H9 (cell line): ENCODE measurements around the gene CHDH. TPM values are rescaled to one million over a fixed set of nuclear protein-coding genes. Genes with fewer than 3 reads are reported as not detected.

Experiments
- DNase-seq: peaks from one replicate; pipeline ENCODE4 v3.0.0-alpha.2; 2017
- H2AFZ ChIP-seq: one replicate; pipeline ENCODE4 v1.6.1; 2013; ENCODE audit warnings: mild to moderate bottlenecking, low read length, control low read depth, moderate library complexity
- H2AK5ac ChIP-seq: 2 replicates; pipeline ENCODE4 v1.6.1; 2013; ENCODE audit warnings: low read length, control low read depth, mixed read lengths; ENCODE audit not compliant: insufficient read length
- H2BK120ac ChIP-seq: one replicate; pipeline ENCODE4 v1.6.1; 2013; ENCODE audit warnings: low read depth, mild to moderate bottlenecking, low read length, control low read depth, inconsistent platforms; ENCODE audit not compliant: poor library complexity, severe bottlenecking
- H2BK12ac ChIP-seq: 2 replicates; pipeline ENCODE4 v1.6.1; 2013; ENCODE audit warnings: low read length, control low read depth, mixed read lengths, low read depth; ENCODE audit not compliant: insufficient read length
- H2BK15ac ChIP-seq: 2 replicates; pipeline ENCODE4 v1.6.1; 2013; ENCODE audit warnings: low read depth, low read length, control low read depth
- H2BK20ac ChIP-seq: one replicate; pipeline ENCODE4 v1.6.1; 2013; ENCODE audit warnings: low read depth, mild to moderate bottlenecking, low read length, control low read depth, inconsistent platforms; ENCODE audit not compliant: poor library complexity, severe bottlenecking
- H2BK5ac ChIP-seq: 2 replicates; pipeline ENCODE4 v1.6.1; 2013; ENCODE audit warnings: low read length, control low read depth, mixed read lengths; ENCODE audit not compliant: insufficient read length
- H3K14ac ChIP-seq: 2 replicates; pipeline ENCODE4 v1.6.1; 2013; ENCODE audit warnings: low read length, control low read depth; ENCODE audit not compliant: insufficient read depth
- H3K18ac ChIP-seq: 2 replicates; pipeline ENCODE4 v1.6.1; 2013; ENCODE audit warnings: low read depth, mild to moderate bottlenecking, mixed read lengths, low read length, control low read depth; ENCODE audit not compliant: insufficient read length
- H3K23ac ChIP-seq: 2 replicates; pipeline ENCODE4 v1.6.1; 2013; ENCODE audit warnings: low read length, control low read depth, mixed read lengths, low read depth; ENCODE audit not compliant: insufficient read length
- H3K23me2 ChIP-seq: 2 replicates; pipeline ENCODE4 v1.6.1; 2013; ENCODE audit warnings: low read depth, mild to moderate bottlenecking, mixed read lengths, low read length, control low read depth; ENCODE audit not compliant: insufficient read length, poor library complexity, severe bottlenecking
- H3K27ac ChIP-seq: 2 replicates; pipeline ENCODE4 v1.5.1; 2013; ENCODE audit warnings: low read length, control low read depth, mixed read lengths, low read depth; ENCODE audit not compliant: insufficient read length
- H3K27me3 ChIP-seq: 2 replicates; pipeline ENCODE4 v1.6.1; 2013; ENCODE audit warnings: low read length, control low read depth, inconsistent platforms; ENCODE audit not compliant: insufficient read depth
- H3K4ac ChIP-seq: 2 replicates; pipeline ENCODE4 v1.6.1; 2013; ENCODE audit warnings: low read depth, mild to moderate bottlenecking, control low read depth, inconsistent platforms, low read length, moderate library complexity
- H3K4me1 ChIP-seq: 2 replicates; pipeline ENCODE4 v1.6.1; 2013; ENCODE audit warnings: low read length, control low read depth, inconsistent platforms; ENCODE audit not compliant: insufficient read depth
- H3K4me2 ChIP-seq: 2 replicates; pipeline ENCODE4 v1.6.1; 2013; ENCODE audit warnings: low read length, control low read depth, mixed read lengths; ENCODE audit not compliant: insufficient read length, insufficient read depth
- H3K56ac ChIP-seq: 2 replicates; pipeline ENCODE4 v1.6.1; 2013; ENCODE audit warnings: low read depth, mild to moderate bottlenecking, mixed read lengths, low read length, control low read depth; ENCODE audit not compliant: insufficient read length
- H3K79me1 ChIP-seq: 2 replicates; pipeline ENCODE4 v1.6.1; 2013; ENCODE audit warnings: low read depth, mild to moderate bottlenecking, moderate library complexity, low read length, control low read depth, inconsistent platforms; ENCODE audit not compliant: insufficient read depth, poor library complexity, severe bottlenecking
- H3K79me2 ChIP-seq: 2 replicates; pipeline ENCODE4 v1.6.1; 2013; ENCODE audit warnings: low read length, control low read depth, inconsistent platforms; ENCODE audit not compliant: insufficient read depth
- H3K9ac ChIP-seq: 2 replicates; pipeline ENCODE4 v1.6.1; 2013; ENCODE audit warnings: low read length, control low read depth, mixed read lengths; ENCODE audit not compliant: insufficient read length; ENCODE audit errors: extremely low read depth
- H3K9me3 ChIP-seq: one replicate; pipeline ENCODE4 v1.6.1; 2013; ENCODE audit warnings: low read depth, low read length, inconsistent platforms; ENCODE audit not compliant: control insufficient read depth
- H3T11ph ChIP-seq: one replicate; pipeline ENCODE4 v1.6.1; 2013; ENCODE audit warnings: mild to moderate bottlenecking, low read length, control low read depth, inconsistent platforms
- H4K20me1 ChIP-seq: one replicate; pipeline ENCODE4 v1.6.1; 2013; ENCODE audit not compliant: control insufficient read depth, insufficient read length, insufficient read depth
- H4K5ac ChIP-seq: 2 replicates; pipeline ENCODE4 v1.6.1; 2013; ENCODE audit warnings: low read depth, mild to moderate bottlenecking, mixed read lengths, low read length, control low read depth; ENCODE audit not compliant: insufficient read length
- H4K8ac ChIP-seq: replicated peaks from 2 replicates; pipeline ENCODE4 v1.6.1; 2013; ENCODE audit warnings: low read length, control low read depth, mixed read lengths, low read depth; ENCODE audit not compliant: insufficient read length
- H4K91ac ChIP-seq: 2 replicates; pipeline ENCODE4 v1.6.1; 2013; ENCODE audit warnings: low read depth, mild to moderate bottlenecking, moderate library complexity, mixed read lengths, low read length, control low read depth; ENCODE audit not compliant: insufficient read length
- H3K27ac Mint-ChIP-seq, 3 experiments: 2 replicates in 2 of 3; 3 replicates in 1 of 3; pipeline ENCODE4 v1.8.0; 2020 to 2021; ENCODE audit warnings: mixed read lengths in 3 of 3, mild to moderate bottlenecking in 1 of 3, moderate library complexity in 1 of 3
- H3K27me3 Mint-ChIP-seq: 2 replicates; pipeline ENCODE4 v1.8.0; 2021; ENCODE audit warnings: low read depth, mild to moderate bottlenecking, moderate library complexity, mixed read lengths
- H3K36me3 Mint-ChIP-seq, 3 experiments: 2 replicates in 2 of 3; 3 replicates in 1 of 3; pipeline ENCODE4 v1.8.0; 2020 to 2021; ENCODE audit warnings: low read depth in 3 of 3, mixed read lengths in 3 of 3; ENCODE audit not compliant: insufficient read depth in 1 of 3
- H3K4me1 Mint-ChIP-seq, 2 experiments: 2 replicates each; pipeline ENCODE4 v1.8.0; 2020; ENCODE audit warnings: mixed read lengths in 2 of 2
- H3K4me3 Mint-ChIP-seq, 2 experiments: 2 replicates in 1 of 2; 3 replicates in 1 of 2; pipeline ENCODE4 v1.8.0; 2020 to 2021; ENCODE audit warnings: mild to moderate bottlenecking in 2 of 2, mixed read lengths in 2 of 2, moderate library complexity in 1 of 2
- H3K9me3 Mint-ChIP-seq, 2 experiments: 2 replicates in 1 of 2; 3 replicates in 1 of 2; pipeline ENCODE4 v1.8.0; 2020; ENCODE audit warnings: mild to moderate bottlenecking in 2 of 2, mixed read lengths in 2 of 2, moderate library complexity in 1 of 2
- CTCF ChIP-seq: fragments of 200-600 bp; sonication (generic); conservative IDR thresholded peaks from 3 replicates; pipeline ENCODE4 v1.8.0; 2021; ENCODE audit warnings: antibody characterized with exemption, mild to moderate bottlenecking
- WGBS: extraction: QIAGEN DNeasy Blood & Tissue Kit; methylation state at CpG from one replicate; pipeline ENCODE4 v1.1.7; 2013; ENCODE audit warnings: missing lambda C conversion rate, low lambda C conversion rate, mixed read lengths; ENCODE audit not compliant: insufficient read length; ENCODE audit errors: extremely low coverage; 5-methylcytosine and 5-hydroxymethylcytosine counted together
- total RNA-seq: library from RNA; stranded (reverse); gene quantifications from 2 replicates; pipeline ENCODE4 v1.2.1, GENCODE V29; 2021

The CHDH gene
- total RNA-seq, 1 experiment from 2014 or later, result 11.0 TPM

- H3K23ac ChIP-seq, result no peak overlapping the region
- no peak for TF ChIP-seq CTCF
- no peak overlapping the region for H3T11ph ChIP-seq
- H3K4me1 Mint-ChIP-seq, result peaks cover 10 to 12% of the 10 kb centered on the region in 2 experiments
- no peak overlapping the region for H2BK15ac ChIP-seq
- H3K4ac ChIP-seq, result no peak overlapping the region
- no peaks in the 10 kb centered on the region; the same call in 1 of the 2 replicates for H3K27me3 Mint-ChIP-seq
- H4K91ac ChIP-seq, result no peak overlapping the region
- no peak overlapping the region for H2BK120ac ChIP-seq
- no peaks in the 10 kb centered on the region for H3K9me3 ChIP-seq
- no peak overlapping the region for H3K56ac ChIP-seq
- H4K8ac ChIP-seq, result no peak overlapping the region
- no peak for DNase-seq
- WGBS, result no CpG with 5 or more reads among the region's 8 CpGs
- H3K27ac Mint-ChIP-seq, result no peak overlapping the region
- no peak overlapping the region for H2BK5ac ChIP-seq
- H3K18ac ChIP-seq, result no peak overlapping the region
- H3K9ac ChIP-seq, result no peak overlapping the region
- H3K14ac ChIP-seq, result no peak overlapping the region
- H3K27me3 ChIP-seq, result no peaks in the 10 kb centered on the region
- no peaks in the 10 kb centered on the region for H4K20me1 ChIP-seq
- no peaks in the 10 kb centered on the region for H3K36me3 Mint-ChIP-seq
- no peaks in the 10 kb centered on the region for H3K4me1 ChIP-seq
- H3K79me1 ChIP-seq, result no peaks in the 10 kb centered on the region
- no peaks in the 10 kb centered on the region for H3K9me3 Mint-ChIP-seq
- no peak overlapping the region for H2AFZ ChIP-seq
- no peak overlapping the region for H2BK20ac ChIP-seq
- H3K23me2 ChIP-seq, result no peaks in the 10 kb centered on the region
- no peaks in the 10 kb centered on the region for H3K79me2 ChIP-seq
- H4K5ac ChIP-seq, result no peak overlapping the region
- no peak overlapping the region for H3K27ac ChIP-seq
- H3K4me3 Mint-ChIP-seq, result no peak overlapping the region
- no peak overlapping the region for H2AK5ac ChIP-seq
- H2BK12ac ChIP-seq, result no peak overlapping the region
- no peak overlapping the region for H3K4me2 ChIP-seq
Observed at GRCh38 chr3:53798144-53798543, 48.1 kb downstream of the CHDH start.
